Activated gamma-delta T cell (primary cell): Measurements from ENCODE around the gene ACER1.
"Not testable (repeated sequence)": the region's sequence is repeated elsewhere in the genome, so short reads cannot be mapped to it uniquely, and the experiment has no call there.

Experiments used
- DNase-seq: peaks from one replicate; lab custom pipeline; 2025; lab: John Stamatoyannopoulos, UW

The ACER1 gene

DNA sequence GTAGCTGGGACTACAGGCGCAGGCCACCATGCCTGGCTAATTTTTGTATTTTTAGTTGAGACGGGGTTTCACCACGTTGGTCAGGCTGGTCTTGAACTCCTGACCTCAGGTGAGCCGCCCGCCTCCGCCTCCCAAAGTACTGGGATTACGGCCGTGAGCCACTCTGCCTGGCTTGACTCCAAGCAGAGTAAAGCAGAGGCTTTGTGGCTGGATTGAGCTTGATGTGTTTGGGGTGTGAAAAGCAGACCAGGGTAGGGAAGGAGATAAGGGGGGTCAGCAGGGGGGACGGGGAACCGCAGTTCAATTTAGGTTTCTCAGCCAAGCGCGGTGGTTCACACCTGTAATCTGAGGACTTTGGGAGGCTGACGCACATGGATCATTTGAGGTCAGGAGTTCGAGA is 23.8 kb upstream of the ACER1 start:
- DNase-seq: no peak

DNA sequence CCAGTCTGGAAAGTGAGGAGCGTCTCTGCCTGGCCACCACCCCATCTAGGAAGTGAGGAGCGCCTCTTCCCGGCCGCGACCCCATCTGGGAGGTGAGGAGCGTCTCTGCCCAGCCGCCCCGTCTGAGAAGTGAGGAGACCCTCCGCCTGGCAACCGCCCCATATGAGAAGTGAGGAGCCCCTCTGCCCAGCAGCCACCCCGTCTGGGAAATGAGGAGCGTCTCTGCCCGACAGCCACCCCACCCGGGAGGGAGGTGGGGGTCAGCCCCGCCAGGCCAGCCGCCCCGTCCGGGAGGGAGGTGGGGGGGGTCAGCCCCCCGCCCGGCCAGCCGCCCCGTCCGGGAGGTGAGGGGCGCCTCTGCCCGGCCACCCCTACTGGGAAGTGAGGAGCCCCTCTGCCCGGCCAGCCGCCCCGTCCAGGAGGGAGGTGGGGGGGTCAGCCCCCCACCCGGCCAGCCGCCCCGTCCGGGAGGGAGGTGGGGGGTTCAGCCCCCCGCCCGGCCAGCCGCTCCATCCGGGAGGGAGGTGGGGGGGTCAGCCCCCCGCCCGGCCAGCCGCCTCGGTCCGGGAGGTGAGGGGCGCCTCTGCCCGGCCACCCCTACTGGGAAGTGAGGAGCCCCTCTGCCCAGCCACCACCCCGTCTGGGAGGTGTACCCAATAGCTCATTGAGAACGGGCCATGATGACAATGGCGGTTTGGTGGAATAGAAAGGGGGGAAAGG is 22.1 kb upstream of the ACER1 start:
- not testable (repeated sequence) for DNase-seq

DNA sequence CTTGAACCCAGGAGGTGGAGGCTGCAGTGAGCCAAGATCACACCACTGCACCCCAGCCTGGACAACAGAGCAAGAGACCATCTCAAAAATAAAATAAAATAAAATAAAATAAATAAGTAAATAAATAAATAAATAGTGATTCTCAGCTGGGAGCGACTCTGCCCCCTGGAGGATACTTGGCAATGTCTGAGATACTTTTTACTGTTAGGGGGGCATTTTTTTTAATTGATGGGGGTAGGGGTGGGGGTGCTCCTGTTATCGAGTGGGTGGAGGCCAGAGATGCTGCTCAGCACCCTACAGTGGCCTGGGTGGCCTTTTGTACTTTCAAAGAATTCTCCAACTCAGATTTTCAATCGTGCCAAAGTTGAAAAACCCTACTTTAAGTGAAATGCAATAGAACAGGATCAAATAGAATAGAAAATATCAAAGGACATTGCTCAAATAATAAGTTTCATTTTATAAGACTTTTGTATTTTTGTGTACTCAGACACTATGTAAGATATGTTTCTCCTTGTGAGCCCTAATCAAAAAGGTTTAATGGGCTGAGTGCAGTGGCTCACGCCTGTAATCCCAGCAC is 20.8 kb upstream of the ACER1 start:
- no peak for DNase-seq

DNA sequence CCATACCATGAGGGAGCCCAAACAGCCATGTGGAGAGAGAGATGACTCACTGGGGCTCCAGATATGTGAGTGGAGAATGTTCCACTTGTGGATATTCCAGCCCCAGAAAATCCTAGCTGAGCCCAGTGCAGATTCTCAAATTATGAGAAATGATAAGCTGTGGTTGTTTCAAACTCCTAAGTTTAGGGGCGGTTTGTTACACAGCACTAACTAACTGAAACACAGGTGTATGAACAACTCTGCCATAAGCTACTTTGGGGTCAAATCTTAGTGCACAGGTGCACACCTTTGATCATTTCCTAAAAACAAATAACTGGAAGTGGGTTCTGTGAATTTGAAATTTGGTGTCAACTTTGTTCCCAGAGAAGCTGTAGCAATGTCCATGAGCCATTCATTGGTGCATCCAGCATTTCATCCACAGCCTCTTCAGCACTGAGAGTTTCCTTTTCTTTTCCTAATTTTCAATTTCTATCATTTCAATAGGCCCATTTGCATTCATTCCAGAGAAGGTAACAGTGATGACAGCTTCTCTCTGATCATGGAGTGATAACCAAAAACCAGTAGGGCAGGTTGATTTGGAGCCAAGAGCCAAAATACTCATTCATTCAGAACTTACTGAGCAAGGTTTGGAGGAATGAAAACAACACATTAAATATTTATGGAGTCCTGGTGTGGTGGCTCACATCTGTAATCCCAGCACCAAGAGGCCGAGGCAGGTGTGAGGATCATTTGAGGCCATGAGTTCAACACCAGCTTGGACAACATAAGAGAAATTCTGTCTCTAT is 19.2 kb upstream of the ACER1 start:
- DNase-seq: no peak

DNA sequence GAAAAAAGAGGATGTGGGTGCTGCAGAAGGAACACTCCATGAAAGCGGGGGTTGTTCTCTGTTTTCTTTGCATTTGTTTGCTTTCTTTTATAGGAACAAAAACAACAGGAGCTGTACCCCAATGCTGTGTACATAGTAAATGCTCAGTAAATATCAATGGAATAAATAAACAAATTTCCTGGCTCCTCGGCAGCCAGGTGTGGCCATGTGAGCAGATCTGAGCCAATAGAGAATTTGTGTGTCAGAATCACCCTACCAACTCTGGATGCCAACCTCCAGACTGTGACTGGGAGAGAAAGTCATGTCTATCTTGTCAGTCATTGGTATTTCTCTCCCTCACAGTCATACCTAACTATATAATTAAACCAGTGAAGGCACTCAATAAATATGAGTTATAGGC is 17.3 kb upstream of the ACER1 start:
- DNase-seq: no peak

DNA sequence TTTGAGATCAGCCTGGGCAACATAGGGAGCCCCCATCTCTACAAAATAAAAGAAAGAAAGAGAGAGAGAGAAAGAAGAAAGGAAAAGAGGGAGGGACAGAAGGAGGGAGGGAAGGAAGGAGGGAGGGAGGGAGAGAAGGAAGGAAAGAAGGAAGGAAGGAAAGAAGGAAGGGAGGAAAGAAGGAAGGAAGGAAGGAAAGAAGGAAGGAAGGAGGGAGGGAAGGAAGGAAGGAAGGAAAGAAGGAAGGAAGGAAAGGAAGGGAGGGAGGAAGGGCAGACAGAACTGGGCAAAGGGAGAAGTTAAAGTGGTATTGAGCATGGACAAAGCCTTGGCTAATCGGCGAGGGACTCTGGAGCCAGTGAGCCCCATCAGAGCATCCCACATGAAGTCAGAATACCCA is 15.9 kb upstream of the ACER1 start:
- not testable (repeated sequence) for DNase-seq

DNA sequence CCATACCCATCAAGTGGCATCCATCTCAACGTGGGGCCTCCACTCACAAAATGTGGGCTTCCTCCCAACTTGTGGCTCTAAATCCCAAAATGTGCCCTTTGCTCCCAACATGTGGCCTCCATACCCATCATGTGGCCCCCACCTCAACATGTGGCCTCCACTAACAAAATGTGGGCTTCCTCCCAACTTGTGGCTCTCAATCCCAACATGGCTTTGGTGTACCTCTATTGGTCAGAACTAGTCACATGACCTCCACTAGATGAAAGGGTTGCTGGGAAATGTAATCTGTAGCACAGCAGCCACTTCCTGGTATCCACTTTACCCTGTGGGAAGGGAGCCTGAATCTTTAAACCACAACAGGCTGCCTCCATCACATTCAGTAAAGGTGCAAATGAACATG is 10.1 kb upstream of the ACER1 start:
- no peak for DNase-seq

DNA sequence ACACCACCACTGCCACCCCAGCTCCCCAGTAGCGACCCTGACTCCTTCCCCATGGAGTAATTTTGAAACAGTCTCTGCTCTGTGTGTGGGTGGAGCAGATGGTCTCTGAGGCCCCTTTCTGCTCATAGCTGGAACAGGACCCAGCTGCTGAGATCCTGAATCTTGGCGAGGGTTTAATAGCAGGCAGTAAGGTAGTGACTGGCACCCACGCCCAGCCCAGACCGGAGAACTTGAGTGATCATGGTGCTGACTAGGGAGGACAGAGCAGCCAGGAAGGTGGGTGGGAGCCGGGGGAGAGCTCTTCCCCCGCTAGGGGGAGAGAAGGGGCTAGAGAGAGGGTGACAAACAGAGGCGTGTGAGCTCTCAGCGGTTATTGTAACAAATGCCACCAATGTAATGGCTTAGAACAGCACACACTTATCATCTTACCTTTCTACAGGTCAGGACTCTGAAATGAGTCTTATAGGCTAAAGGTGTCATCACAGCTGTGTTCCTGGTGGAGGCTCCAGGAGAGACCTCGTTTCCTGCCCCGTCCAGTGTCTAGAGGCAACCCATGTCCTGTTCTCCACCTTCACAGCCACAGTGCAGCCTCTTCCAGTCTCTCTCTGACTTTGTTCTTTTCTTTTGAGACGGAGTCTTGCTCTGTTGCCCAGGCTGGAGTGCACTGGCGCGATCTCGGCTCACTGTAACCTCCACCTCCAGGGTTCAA is 7.2 kb upstream of the ACER1 start:
- DNase-seq: no peak

DNA sequence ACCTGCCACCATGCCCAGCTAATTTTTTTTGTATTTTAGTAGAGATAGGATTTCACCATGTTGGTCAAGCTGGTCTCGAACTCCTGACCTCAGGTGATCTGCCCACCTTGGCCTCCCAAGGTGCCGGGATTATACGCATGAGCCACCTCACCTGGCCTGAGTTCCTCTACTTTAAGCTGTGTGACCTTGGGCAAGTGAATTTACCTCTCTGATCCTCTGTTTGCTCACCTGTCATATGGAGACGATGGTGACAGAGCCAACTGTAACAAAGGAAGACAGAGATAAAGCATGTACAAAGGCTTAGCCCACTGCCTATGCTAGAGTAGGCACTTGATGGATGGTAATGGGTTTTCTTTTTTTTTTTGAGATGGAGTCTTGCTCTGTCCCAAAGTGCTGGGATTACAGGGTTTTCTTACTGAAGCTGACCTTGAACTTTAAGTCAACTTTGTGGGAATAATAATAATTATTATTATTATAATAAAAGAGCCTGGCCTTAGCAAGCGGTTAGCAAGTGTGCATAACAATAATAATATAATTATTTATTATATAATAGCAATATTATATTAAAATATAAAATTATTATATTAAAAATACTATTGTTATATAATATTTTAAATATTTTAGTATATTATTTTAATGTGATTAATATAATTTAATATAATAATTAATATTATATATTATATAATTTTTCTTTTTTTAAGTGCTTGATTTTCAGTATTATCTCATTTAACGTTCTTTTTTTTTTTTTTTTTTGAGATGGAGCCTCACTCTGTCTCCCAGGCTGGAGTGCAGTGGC is 1.3 kb upstream of the ACER1 start:
- no peak for DNase-seq

DNA sequence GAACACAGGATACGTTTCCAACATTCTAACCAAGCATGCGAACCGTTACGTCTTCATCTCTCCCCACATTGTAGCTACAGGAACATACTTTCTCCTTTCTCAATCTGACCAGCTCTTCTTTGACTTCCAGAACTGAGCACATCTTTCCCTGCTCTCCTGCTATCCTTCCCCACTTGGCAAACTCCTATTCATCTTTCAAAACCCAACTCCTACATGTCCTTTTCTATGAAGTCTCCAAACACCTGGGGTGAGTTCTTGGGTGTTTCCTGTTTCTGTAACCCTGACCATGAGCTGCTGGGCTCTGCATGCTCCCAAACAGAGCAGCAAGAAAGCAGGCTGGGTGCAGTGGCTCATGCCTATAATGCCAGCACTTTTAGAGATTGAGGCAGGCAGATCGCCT is 6.6 kb downstream of the ACER1 start:
- DNase-seq: no peak

DNA sequence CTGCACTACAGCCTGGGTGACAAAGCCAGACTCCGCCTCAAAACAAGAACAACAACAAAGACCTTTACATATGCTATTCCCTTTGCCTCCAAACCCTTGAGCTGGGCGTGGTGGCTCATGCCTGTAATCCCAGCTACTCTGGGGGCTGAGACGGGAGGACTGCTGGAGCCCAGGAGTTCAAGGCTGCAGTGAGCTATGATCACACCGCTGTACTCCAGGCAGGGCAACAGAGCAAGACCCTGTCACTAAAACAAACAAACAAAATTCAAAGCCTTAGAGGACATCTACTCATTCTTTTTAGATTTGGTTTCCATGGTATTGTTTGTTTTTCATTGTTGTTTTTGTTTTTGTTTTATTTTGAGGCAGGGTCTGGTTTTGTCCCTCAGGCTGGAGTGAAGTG is 7.8 kb downstream of the ACER1 start:
- no peak for DNase-seq

DNA sequence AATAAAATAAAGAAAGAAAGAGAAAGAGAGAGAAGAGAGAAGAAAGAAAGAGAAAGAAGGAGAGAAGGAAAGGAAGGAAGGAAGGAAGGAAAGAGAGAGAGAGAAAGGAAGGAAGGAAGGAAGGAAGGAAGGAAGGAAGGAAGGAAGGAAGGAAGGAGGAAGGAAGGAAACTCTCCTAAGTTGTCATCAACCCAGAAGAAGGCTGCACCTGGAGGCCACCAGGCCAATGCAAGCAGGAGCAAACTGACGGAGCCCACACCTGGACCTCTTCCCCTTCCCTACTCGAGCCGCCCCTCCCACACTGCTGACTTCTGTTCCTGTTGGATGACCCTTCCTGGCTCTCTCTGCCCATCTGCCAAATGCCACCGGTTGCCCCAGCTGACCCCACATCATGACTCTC is 8.7 kb downstream of the ACER1 start:
- no peak for DNase-seq

DNA sequence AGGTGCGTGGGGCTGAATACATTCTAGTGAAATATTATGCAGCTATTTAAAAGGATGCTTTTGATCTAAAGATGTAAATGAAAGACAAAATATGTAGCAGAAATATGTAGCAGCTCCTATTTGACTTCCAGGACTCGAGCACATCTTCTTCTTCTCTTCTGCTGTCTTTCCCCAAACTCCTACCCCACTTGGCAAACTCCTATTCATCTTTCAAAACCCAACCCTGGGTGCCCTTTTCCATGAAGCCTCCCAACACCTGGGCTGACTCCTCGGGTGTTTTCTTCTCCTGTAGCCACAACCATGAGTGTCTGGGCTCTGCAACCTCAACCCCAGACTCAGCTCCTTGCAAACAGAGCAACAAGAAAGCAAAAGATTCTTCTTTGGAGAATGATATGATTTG is 11.1 kb downstream of the ACER1 start:
- no peak for DNase-seq

DNA sequence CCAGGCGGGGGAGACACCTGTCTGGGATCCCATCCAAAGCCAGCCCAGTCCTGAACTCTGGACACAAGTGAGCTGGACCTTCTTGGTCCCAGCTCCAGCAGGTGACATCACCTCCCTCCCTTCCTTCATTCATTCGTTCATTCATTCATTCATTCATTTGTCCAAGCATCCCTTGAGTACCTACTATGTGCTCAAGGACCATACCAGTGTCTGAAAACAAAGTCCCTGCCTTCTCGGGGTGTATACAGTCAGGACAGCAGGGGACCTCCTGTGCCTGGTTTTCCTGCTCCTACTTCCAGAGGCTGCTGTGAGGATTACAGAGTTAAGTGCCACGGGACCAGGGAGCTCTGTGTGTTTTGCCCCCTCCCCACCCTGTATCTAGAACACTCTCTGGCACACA is 14.0 kb downstream of the ACER1 start:
- no peak for DNase-seq

DNA sequence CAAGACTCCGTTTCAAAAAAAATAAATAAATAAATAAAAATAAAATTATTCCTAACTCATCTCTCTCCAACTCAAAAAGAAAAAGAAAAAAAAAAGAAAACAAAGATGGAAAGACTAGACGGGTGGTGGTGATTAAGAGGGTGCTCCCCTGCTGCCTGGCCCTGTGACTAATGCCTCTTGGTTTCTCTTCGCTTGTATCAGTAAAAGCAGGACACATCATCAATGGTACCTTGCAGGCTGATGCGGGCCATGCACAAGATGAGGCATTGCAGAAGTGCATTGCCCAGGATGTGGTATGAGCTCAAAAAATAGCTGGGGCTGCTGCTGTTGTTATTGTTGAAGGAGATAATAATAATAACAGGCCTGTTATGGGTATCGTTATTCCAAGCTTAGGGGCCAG is 14.6 kb downstream of the ACER1 start:
- no peak for DNase-seq

DNA sequence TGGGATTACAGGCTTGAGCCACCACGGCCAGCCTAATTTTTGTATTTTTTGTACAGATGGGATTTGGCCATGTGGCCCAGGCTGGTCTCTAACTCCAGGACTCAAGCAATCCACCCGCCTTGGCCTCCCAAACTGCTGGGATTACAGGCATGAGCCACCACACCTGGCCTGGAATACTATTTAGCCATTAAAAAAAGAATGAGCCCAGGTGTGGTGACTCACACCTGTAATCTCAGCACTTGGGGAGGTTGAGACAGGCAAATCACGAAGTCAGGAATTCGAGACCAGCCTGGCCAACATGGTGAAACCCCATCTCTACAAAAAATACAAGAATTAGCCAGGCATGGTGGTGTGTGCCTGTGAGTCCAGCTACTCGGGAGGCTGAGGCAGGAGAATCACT is 17.8 kb downstream of the ACER1 start:
- DNase-seq: not testable (repeated sequence)

DNA sequence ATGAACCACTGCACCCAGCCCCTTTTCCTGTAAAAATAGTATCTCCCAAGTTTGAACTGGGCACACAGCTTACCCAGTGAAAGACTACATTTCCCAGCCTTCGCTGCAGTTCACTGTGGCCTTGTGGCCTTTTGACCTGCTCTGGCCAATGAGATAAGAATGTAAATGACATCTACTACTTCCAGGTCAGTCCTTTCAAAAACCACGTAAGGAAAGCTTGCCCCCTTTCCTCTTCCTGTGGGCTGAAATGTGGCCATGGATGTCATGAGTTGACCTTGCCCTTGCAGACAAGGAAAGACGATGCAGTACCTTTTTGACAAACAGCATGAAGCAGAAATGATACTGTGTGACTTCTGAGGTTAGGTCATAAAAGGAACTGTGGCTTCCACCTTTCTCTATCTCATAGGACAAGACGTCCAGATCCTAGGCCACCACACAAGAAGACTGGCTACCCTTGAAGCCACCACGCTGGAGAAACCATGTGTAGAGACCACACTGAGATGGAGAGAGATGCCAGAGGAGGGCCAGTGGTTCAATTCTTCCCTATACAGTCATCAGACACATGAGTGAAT is 19.9 kb downstream of the ACER1 start:
- DNase-seq: no peak

DNA sequence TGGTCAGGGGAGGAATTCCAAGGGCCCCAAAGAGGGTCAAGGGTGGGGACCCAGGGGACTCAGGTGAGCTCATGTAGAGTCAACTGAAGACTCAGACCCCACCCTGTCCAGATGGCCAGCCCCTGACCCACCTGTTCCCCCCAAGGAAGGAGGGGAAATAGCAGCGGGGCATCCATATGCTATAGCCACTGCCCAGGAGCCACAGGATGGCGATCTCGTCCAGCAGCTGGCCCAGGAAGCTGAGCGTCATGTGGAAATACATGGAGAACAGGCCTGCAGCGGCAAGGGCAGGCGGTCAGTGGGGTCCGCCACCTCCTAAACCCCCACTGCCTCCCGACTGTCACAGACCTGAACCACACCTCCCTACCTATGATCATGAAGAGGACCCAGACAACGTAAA is 21.4 kb downstream of the ACER1 start:
- DNase-seq: no peak

DNA sequence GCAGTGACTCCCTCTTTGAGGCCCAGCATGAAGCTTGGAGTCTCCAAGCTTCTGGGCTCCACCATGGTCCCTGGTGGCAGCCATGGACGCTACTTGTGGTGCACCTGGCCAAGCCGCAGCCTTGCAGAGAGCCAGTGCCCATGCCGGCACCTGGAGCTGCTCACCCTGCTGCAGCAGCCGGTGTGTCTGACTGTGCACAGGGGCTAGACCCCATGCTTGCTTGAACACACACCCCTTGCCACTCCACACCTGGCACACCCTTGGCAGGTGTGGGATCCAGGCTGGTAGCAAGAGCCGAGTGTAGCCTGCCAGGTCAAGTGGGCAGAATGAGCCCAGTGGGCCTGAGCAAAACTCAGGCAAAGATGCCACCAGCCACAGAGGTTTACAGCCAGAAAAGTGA is 35.0 kb downstream of the ACER1 start:
- no peak for DNase-seq

DNA sequence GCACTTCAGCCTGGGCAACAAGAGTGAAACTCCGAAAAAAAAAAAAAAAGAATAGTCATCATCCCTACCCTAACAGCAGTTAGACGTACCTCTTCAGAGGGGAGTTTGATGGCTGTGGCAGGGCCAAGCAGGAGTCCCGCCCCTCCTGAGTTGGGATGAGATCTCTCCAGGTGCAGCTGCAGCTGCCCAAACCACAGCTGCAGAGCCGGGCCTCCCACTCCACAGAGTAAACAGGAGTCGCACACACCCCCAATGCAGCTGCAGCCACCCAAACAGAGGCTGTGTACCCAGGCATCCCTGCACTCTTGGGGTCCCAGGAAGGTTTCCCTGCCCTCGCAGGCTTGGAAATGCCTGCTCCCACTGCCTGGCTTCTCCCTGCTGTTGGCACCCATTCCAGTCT is 36.2 kb downstream of the ACER1 start:
- no peak for DNase-seq

DNA sequence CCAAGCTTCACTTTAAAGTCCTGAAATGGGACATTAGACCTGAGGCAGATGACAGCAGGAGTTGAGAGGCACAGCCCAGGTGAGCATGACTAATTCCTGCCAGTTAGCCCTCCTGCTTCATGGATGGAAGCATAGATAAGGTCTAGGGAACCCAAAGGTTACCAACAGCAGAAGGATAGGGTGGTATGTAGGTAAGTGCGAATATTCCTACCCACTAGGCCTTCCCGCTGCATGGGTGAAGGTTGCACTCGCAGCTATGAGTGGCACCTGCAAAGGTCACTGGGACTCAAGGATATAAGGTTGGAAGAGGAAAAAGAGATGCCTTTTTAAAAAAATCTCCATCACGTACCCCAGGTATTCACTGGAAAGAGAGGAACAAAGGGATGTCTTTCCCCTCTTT is 41.4 kb downstream of the ACER1 start:
- no peak for DNase-seq

DNA sequence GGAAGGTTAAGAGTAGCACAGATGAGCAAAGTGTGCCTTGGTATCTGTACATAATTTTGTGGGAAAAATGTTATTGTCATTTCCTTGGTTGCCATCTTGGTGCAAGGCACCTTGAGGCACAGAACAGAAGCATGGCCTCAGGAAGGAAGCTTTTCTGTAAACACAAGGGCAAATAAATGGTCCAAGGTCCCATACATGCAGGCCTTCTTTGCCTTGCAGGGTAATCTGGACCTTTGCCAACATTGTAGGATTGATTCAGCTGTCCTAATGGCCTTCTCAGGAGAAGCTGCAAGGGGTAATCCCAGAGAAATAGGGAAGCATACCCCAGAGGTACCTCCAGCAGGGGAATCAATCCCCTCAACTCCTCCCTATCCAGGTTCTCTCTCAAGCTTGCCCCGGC is 44.7 kb downstream of the ACER1 start:
- no peak for DNase-seq
